BJ (cell line): Measurements from ENCODE around the gene POTEB. TPM values are rescaled to one million over a fixed set of nuclear protein-coding genes. Genes with fewer than 3 reads are reported as not detected.
"Not testable (repeated sequence)": the region's sequence is repeated elsewhere in the genome, so short reads cannot be mapped to it uniquely, and the experiment has no call there.

Experiments used
- CTCF ChIA-PET: fragments of 350-600 bp; formaldehyde crosslinking; extraction: SDS; loops from one replicate; lab custom pipeline; 2021; ENCODE audit warnings: antibody characterized with exemption, inconsistent platforms; lab: Yijun Ruan, JAX
- POLR2A ChIA-PET: fragments of 300-600 bp; sonication (Branson Sonifier 250); formaldehyde crosslinking; extraction: SDS; loops from one replicate; lab custom pipeline; 2021; ENCODE audit warnings: antibody characterized with exemption; lab: Charles Lee
- DNase-seq: peaks from one replicate; pipeline ENCODE4 v3.0.0-alpha.2; 2011; ENCODE audit warnings: low read depth
- H3K27me3 ChIP-seq: 2 replicates; pipeline ENCODE4 v1.6.0; 2011; ENCODE audit warnings: low read length; ENCODE audit not compliant: control insufficient read depth, insufficient read depth
- H3K36me3 ChIP-seq: 2 replicates; pipeline ENCODE4 v1.5.1; 2011; ENCODE audit warnings: low read length; ENCODE audit not compliant: control insufficient read depth, insufficient read depth
- H3K4me3 ChIP-seq: 2 replicates; pipeline ENCODE4 v1.5.1; 2011; ENCODE audit warnings: low read depth, mild to moderate bottlenecking, control low read depth, low read length
- polyA minus RNA-seq: library from RNA; depleted of rRNA, polyadenylated mRNA; stranded (reverse); fragments of >200 nt; gene quantifications from 2 replicates; pipeline ENCODE4 v1.2.3, GENCODE V29; 2011; rRNA and poly(A)+ RNA removed
- polyA plus RNA-seq: library from polyadenylated mRNA; depleted of rRNA; stranded (reverse); fragments of >200 nt; gene quantifications from 2 replicates; pipeline ENCODE4 v1.2.3, GENCODE V29; 2011; rRNA removed
- small RNA-seq: library from RNA; depleted of rRNA; stranded (forward); fragments of <200 nt; gene quantifications from one replicate; pipeline ENCODE3, GENCODE V24; 2012; ENCODE audit warnings: low replicate concordance, low read depth; ENCODE audit not compliant: insufficient read length

The POTEB gene
- polyA plus RNA-seq, result not detected in 2 replicates
- polyA minus RNA-seq, result not detected in 2 replicates

DNA sequence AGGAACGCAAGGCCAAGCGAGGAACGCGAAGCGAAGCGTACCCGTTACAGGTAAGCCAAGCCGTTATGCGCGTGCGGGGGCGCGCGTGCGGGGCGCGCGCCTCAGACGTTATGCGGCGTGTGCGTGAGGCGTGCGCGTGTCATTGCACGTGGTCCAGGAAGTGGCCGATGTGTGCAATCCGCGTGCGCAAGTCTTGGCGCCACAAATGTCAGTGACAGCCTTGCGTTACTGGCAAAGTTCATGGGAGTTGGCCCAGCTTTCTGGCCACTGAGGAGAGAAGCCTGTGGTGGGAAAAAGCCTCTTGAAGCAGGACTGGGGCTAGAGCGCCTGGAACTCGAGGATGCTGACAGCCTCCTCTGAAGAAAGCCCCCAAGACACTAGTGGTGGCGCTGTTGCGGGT lies at the start of gene POTEB:
Gene POTEB (minus strand): TSS at position 101 of the 400 bp plus-strand sequence. CDS start 489 bp downstream, outside the sequence.
- CTCF ChIA-PET, H3K36me3 ChIP-seq, DNase-seq, H3K27me3 ChIP-seq, H3K4me3 ChIP-seq, POLR2A ChIA-PET: not testable (repeated sequence)

GRCh38 chr15:21890955-21891354 lies 13.4 kb upstream of the POTEB start:
- H3K27me3 ChIP-seq, H3K36me3 ChIP-seq, H3K4me3 ChIP-seq, DNase-seq, CTCF ChIA-PET, POLR2A ChIA-PET: not testable (repeated sequence)

- H3K36me3 ChIP-seq, POLR2A ChIA-PET, DNase-seq, CTCF ChIA-PET, H3K4me3 ChIP-seq, H3K27me3 ChIP-seq: not testable (repeated sequence)
Measured at GRCh38 chr15:21889542-21889941, 12.0 kb upstream of the POTEB start.

- POLR2A ChIA-PET, DNase-seq, H3K27me3 ChIP-seq, H3K4me3 ChIP-seq, H3K36me3 ChIP-seq, CTCF ChIA-PET: not testable (repeated sequence)
Measured at GRCh38 chr15:21838831-21839230, 38.7 kb downstream of the POTEB start.

Small RNA genes within 50 kb of the gene (small RNA-seq; reads per million reads assigned to genes)
- gene MIR3118-4, result not detected
- not detected for gene RNU6-631P

Other genes with a start within 250 kb of the POTEB start
- not detected in 2 replicates for gene OR4M2, start 202.8 kb upstream of the POTEB start, polyA plus RNA-seq